A172 (cell line): ENCODE measurements around the gene SEC23A. TPM values are rescaled to one million over a fixed set of nuclear protein-coding genes. Genes with fewer than 3 reads are reported as not detected.
"Not testable (repeated sequence)": the region's sequence is repeated elsewhere in the genome, so short reads cannot be mapped to it uniquely, and the experiment has no call there.

Experiments
- DNase-seq: peaks from one replicate; pipeline ENCODE4 v3.0.0-alpha.2; 2015; ENCODE audit warnings: low spot score
- total RNA-seq: library from RNA; depleted of rRNA; stranded (reverse); fragments of >200 nt; shearing (Covaris generic); gene quantifications from 2 replicates; pipeline ENCODE4 v1.2.3, GENCODE V29; 2014

Gene SEC23A
- total RNA-seq, 1 experiment from 2014 or later, result 127 TPM

- DNase-seq, result no peak
Observed at GRCh38 chr14:39030209-39030608, 72.8 kb downstream of the SEC23A start.

- no peak for DNase-seq
Observed at GRCh38 chr14:39029789-39030188, 73.2 kb downstream of the SEC23A start.

- no peak for DNase-seq
Observed at GRCh38 chr14:39028620-39029019, 74.4 kb downstream of the SEC23A start.

- DNase-seq, result no peak
Observed at GRCh38 chr14:39025810-39026627, 77.0 kb downstream of the SEC23A start.

- DNase-seq, result no peak
Observed at GRCh38 chr14:39025250-39025809, 77.7 kb downstream of the SEC23A start.

- DNase-seq, result no peak
Observed at GRCh38 chr14:39023939-39024871, 78.8 kb downstream of the SEC23A start.

GRCh38 chr14:39017096-39018016 lies 85.7 kb downstream of the SEC23A start:
- not testable (repeated sequence) for DNase-seq

GRCh38 chr14:39016733-39017095 lies 86.3 kb downstream of the SEC23A start:
- DNase-seq, result no peak

- no peak for DNase-seq
Observed at GRCh38 chr14:39015964-39016577, 87.0 kb downstream of the SEC23A start.

- peak; percentile 27 for DNase-seq
Observed at GRCh38 chr14:39015360-39015961, 87.6 kb downstream of the SEC23A start.

- no peak for DNase-seq
Observed at GRCh38 chr14:39014460-39014859, 88.6 kb downstream of the SEC23A start.

GRCh38 chr14:39008965-39009364 lies 94.1 kb downstream of the SEC23A start:
- not testable (repeated sequence) for DNase-seq

- no peak for DNase-seq
Observed at GRCh38 chr14:39006721-39007410, 96.2 kb downstream of the SEC23A start.

- DNase-seq, result no peak
Observed at GRCh38 chr14:39005044-39005880, 97.8 kb downstream of the SEC23A start.

GRCh38 chr14:38999949-39000348 lies 103.1 kb downstream of the SEC23A start:
- DNase-seq, result no peak

- no peak for DNase-seq
Observed at GRCh38 chr14:38994731-38995130, 108.3 kb downstream of the SEC23A start.

GRCh38 chr14:38993981-38994380 lies 109.1 kb downstream of the SEC23A start:
- no peak for DNase-seq

GRCh38 chr14:38992067-38992844 lies 110.8 kb downstream of the SEC23A start:
- no peak for DNase-seq
